Measurements from ENCODE around the gene PREB.
"Not testable (repeated sequence)": the region's sequence is repeated elsewhere in the genome, so short reads cannot be mapped to it uniquely, and the experiment has no call there.

The PREB gene

GRCh38 chr2:27117995-27118524 lies 16.4 kb downstream of the PREB start:
- TF ChIP-seq CTCF (IDR thresholded peaks at IDR 0.05; ENCODE audit: control insufficient read depth, extremely low read depth, insufficient read depth), result no peak
- peak overlapping the region; percentile 69 for H3K4me3 ChIP-seq (ENCODE audit: low read depth, low read length)
- no peak for DNase-seq (ENCODE audit: low read depth)

GRCh38 chr2:27115519-27115918 lies 18.9 kb downstream of the PREB start:
- no peak for TF ChIP-seq CTCF (IDR thresholded peaks at IDR 0.05; ENCODE audit: control insufficient read depth, extremely low read depth, insufficient read depth)
- no peak for DNase-seq (ENCODE audit: low read depth)
- H3K4me3 ChIP-seq (ENCODE audit: low read depth, low read length), result no peak overlapping the region

GRCh38 chr2:27111392-27112078 lies 22.9 kb downstream of the PREB start:
- not testable (repeated sequence) for DNase-seq (ENCODE audit: low read depth); H3K4me3 ChIP-seq (ENCODE audit: low read depth, low read length)

- not testable (repeated sequence) for DNase-seq (ENCODE audit: low read depth); H3K4me3 ChIP-seq (ENCODE audit: low read depth, low read length)
These were observed 23.7 kb downstream of the PREB start for GRCh38 chr2:27110603-27111352.

GRCh38 chr2:27109083-27109482 lies 25.4 kb downstream of the PREB start:
- no peak for TF ChIP-seq CTCF (IDR thresholded peaks at IDR 0.05; ENCODE audit: control insufficient read depth, extremely low read depth, insufficient read depth)
- DNase-seq (ENCODE audit: low read depth), result no peak
- H3K4me3 ChIP-seq (ENCODE audit: low read depth, low read length), result no peak overlapping the region

- DNase-seq (ENCODE audit: low read depth), result no peak
- no peak for TF ChIP-seq CTCF (IDR thresholded peaks at IDR 0.05; ENCODE audit: control insufficient read depth, extremely low read depth, insufficient read depth)
- no peak overlapping the region for H3K4me3 ChIP-seq (ENCODE audit: low read depth, low read length)
These were observed 26.2 kb downstream of the PREB start for GRCh38 chr2:27108221-27108620.

GRCh38 chr2:27105981-27106380 lies 28.5 kb downstream of the PREB start:
- TF ChIP-seq CTCF (IDR thresholded peaks at IDR 0.05; ENCODE audit: control insufficient read depth, extremely low read depth, insufficient read depth), result no peak
- H3K4me3 ChIP-seq (ENCODE audit: low read depth, low read length), result no peak overlapping the region
- no peak for DNase-seq (ENCODE audit: low read depth)

GRCh38 chr2:27102329-27102728 lies 32.1 kb downstream of the PREB start:
- no peak overlapping the region for H3K4me3 ChIP-seq (ENCODE audit: low read depth, low read length)
- TF ChIP-seq CTCF (IDR thresholded peaks at IDR 0.05; ENCODE audit: control insufficient read depth, extremely low read depth, insufficient read depth), result no peak
- DNase-seq (ENCODE audit: low read depth), result no peak

Measured in LNCaP clone FGC (cell line).